Central memory CD8-positive, alpha-beta T cell (primary cell): ENCODE results near the gene INPP5D.

Experiments used
- ATAC-seq: fragments of 150-1000 bp; cut with Tn5 transposase; replicated peaks from 2 replicates; pipeline ENCODE4 v1.10.0; 2022; ENCODE audit warnings: mild to moderate bottlenecking, moderate FRiP score, moderate number of reproducible peaks; ENCODE audit not compliant: poor library complexity, severe bottlenecking; ENCODE audit errors: extremely low read depth
- DNase-seq, 2 donors: peaks; one replicate each; pipeline ENCODE4 v3.0.0; 2021; ENCODE audit warnings: low spot score in 2 of 2
- H3K27ac Mint-ChIP-seq: one replicate; pipeline ENCODE4 v1.8.0; 2022; ENCODE audit warnings: low read depth, mild to moderate bottlenecking, moderate library complexity, mixed read lengths
- H3K27me3 Mint-ChIP-seq: one replicate; pipeline ENCODE4 v1.8.0; 2022; ENCODE audit warnings: mixed read lengths
- H3K36me3 Mint-ChIP-seq: one replicate; pipeline ENCODE4 v1.8.0; 2022; ENCODE audit warnings: mild to moderate bottlenecking, moderate library complexity, mixed read lengths; ENCODE audit not compliant: insufficient read depth
- H3K4me1 Mint-ChIP-seq: one replicate; pipeline ENCODE4 v1.8.0; 2022; ENCODE audit warnings: mixed read lengths
- H3K4me3 Mint-ChIP-seq: one replicate; pipeline ENCODE4 v1.8.0; 2022; ENCODE audit warnings: mild to moderate bottlenecking, moderate library complexity, mixed read lengths
- H3K9me3 Mint-ChIP-seq: one replicate; pipeline ENCODE4 v1.8.0; 2022; ENCODE audit warnings: mixed read lengths

INPP5D gene

GRCh38 chr2:233100192-233100998 is 40.3 kb downstream of the INPP5D start:
- Mint-ChIP-seq H3K9me3 (no peaks in the 10 kb centered on the region), H3K27me3 (no peaks in the 10 kb centered on the region), H3K27ac (peak overlapping the region; percentile 96), H3K4me3 (peak overlapping the region; percentile 81), H3K36me3 (peaks cover 28% of the 10 kb centered on the region), H3K4me1 (peaks cover 76% of the 10 kb centered on the region)
- DNase-seq (peak; percentile 56 to 77), ATAC-seq (peak; percentile 90)

GRCh38 chr2:233101141-233101540 is 41.0 kb downstream of the INPP5D start:
- H3K4me1 Mint-ChIP-seq = peaks cover 84% of the 10 kb centered on the region
- H3K4me3 Mint-ChIP-seq = peak overlapping the region; percentile 81
- peaks cover 28% of the 10 kb centered on the region for H3K36me3 Mint-ChIP-seq
- DNase-seq (no peak), ATAC-seq (no peak)
- no peaks in the 10 kb centered on the region for H3K27me3 Mint-ChIP-seq
- H3K27ac Mint-ChIP-seq = peak overlapping the region; percentile 96
- H3K9me3 Mint-ChIP-seq = no peaks in the 10 kb centered on the region

GRCh38 chr2:233101816-233102215 is 41.7 kb downstream of the INPP5D start:
- Mint-ChIP-seq H3K9me3 (no peaks in the 10 kb centered on the region), H3K4me3 (no peak overlapping the region), H3K4me1 (peaks cover 89% of the 10 kb centered on the region), H3K27me3 (no peaks in the 10 kb centered on the region), H3K27ac (no peak overlapping the region), H3K36me3 (peaks cover 28% of the 10 kb centered on the region)
- DNase-seq (no peak), ATAC-seq (no peak)

GRCh38 chr2:233105156-233105895 is 45.2 kb downstream of the INPP5D start:
- no peaks in the 10 kb centered on the region for H3K9me3 Mint-ChIP-seq
- peak overlapping the region; percentile 93 for H3K27ac Mint-ChIP-seq
- H3K36me3 Mint-ChIP-seq = peaks cover 21% of the 10 kb centered on the region
- DNase-seq (no peak), ATAC-seq (no peak)
- peak overlapping the region; percentile 38 for H3K4me3 Mint-ChIP-seq
- H3K4me1 Mint-ChIP-seq = peaks cover 83% of the 10 kb centered on the region
- H3K27me3 Mint-ChIP-seq = no peaks in the 10 kb centered on the region

GRCh38 chr2:233105930-233106329 is 45.8 kb downstream of the INPP5D start:
- peak overlapping the region; percentile 6 for H3K4me3 Mint-ChIP-seq
- peak overlapping the region; percentile 93 for H3K27ac Mint-ChIP-seq
- DNase-seq = no peak
- H3K27me3 Mint-ChIP-seq = no peaks in the 10 kb centered on the region
- peaks cover 77% of the 10 kb centered on the region for H3K4me1 Mint-ChIP-seq
- peaks cover 20% of the 10 kb centered on the region for H3K36me3 Mint-ChIP-seq
- H3K9me3 Mint-ChIP-seq = no peaks in the 10 kb centered on the region
- no peak for ATAC-seq

GRCh38 chr2:233107011-233107410 is 46.9 kb downstream of the INPP5D start:
- peak overlapping the region; percentile 53 for H3K4me3 Mint-ChIP-seq
- H3K36me3 Mint-ChIP-seq = peaks cover 19% of the 10 kb centered on the region
- ATAC-seq = no peak
- no peaks in the 10 kb centered on the region for H3K9me3 Mint-ChIP-seq
- H3K27ac Mint-ChIP-seq = peak overlapping the region; percentile 94
- H3K4me1 Mint-ChIP-seq = peaks cover 74% of the 10 kb centered on the region
- no peaks in the 10 kb centered on the region for H3K27me3 Mint-ChIP-seq
- DNase-seq = no peak

GRCh38 chr2:233107831-233108300 is 47.7 kb downstream of the INPP5D start:
- Mint-ChIP-seq H3K36me3 (peaks cover 20% of the 10 kb centered on the region), H3K4me3 (peak overlapping the region; percentile 53), H3K4me1 (peaks cover 68% of the 10 kb centered on the region), H3K27me3 (no peaks in the 10 kb centered on the region), H3K9me3 (no peaks in the 10 kb centered on the region), H3K27ac (peak overlapping the region; percentile 94)
- no peak for ATAC-seq
- DNase-seq = no peak

- H3K27ac Mint-ChIP-seq = peak overlapping the region; percentile 94
- ATAC-seq = peak; percentile 43
- H3K27me3 Mint-ChIP-seq = no peaks in the 10 kb centered on the region
- DNase-seq = no peak
- peaks cover 71% of the 10 kb centered on the region for H3K4me1 Mint-ChIP-seq
- H3K4me3 Mint-ChIP-seq = peak overlapping the region; percentile 53
- peaks cover 19% of the 10 kb centered on the region for H3K36me3 Mint-ChIP-seq
- no peaks in the 10 kb centered on the region for H3K9me3 Mint-ChIP-seq
Measured at GRCh38 chr2:233108611-233109490, 48.7 kb downstream of the INPP5D start.

GRCh38 chr2:233111427-233111826 is 51.3 kb downstream of the INPP5D start:
- DNase-seq (no peak), ATAC-seq (no peak)
- no peak overlapping the region for H3K4me3 Mint-ChIP-seq
- no peaks in the 10 kb centered on the region for H3K9me3 Mint-ChIP-seq
- H3K27ac Mint-ChIP-seq = no peak overlapping the region
- H3K27me3 Mint-ChIP-seq = no peaks in the 10 kb centered on the region
- peaks cover 25% of the 10 kb centered on the region for H3K36me3 Mint-ChIP-seq
- peaks cover 68% of the 10 kb centered on the region for H3K4me1 Mint-ChIP-seq

- peaks cover 27% of the 10 kb centered on the region for H3K36me3 Mint-ChIP-seq
- H3K9me3 Mint-ChIP-seq = no peaks in the 10 kb centered on the region
- ATAC-seq = no peak
- DNase-seq = no peak
- no peak overlapping the region for H3K27ac Mint-ChIP-seq
- no peaks in the 10 kb centered on the region for H3K27me3 Mint-ChIP-seq
- H3K4me3 Mint-ChIP-seq = no peak overlapping the region
- peaks cover 59% of the 10 kb centered on the region for H3K4me1 Mint-ChIP-seq
Measured at GRCh38 chr2:233112329-233112728, 52.2 kb downstream of the INPP5D start.

GRCh38 chr2:233112776-233113452 is 52.8 kb downstream of the INPP5D start:
- H3K36me3 Mint-ChIP-seq = peaks cover 33% of the 10 kb centered on the region
- no peak overlapping the region for H3K4me3 Mint-ChIP-seq
- H3K9me3 Mint-ChIP-seq = no peaks in the 10 kb centered on the region
- peak overlapping the region; percentile 77 for H3K27ac Mint-ChIP-seq
- no peaks in the 10 kb centered on the region for H3K27me3 Mint-ChIP-seq
- DNase-seq (no peak), ATAC-seq (no peak)
- peaks cover 59% of the 10 kb centered on the region for H3K4me1 Mint-ChIP-seq

- ATAC-seq = peak; percentile 74
- peaks cover 59% of the 10 kb centered on the region for H3K4me1 Mint-ChIP-seq
Measured at GRCh38 chr2:233114421-233114861, 54.3 kb downstream of the INPP5D start.

More at GRCh38 chr2:233114421-233114861, 54.3 kb downstream of the INPP5D start:
- no peak for DNase-seq
- peak overlapping the region; percentile 79 for H3K27ac Mint-ChIP-seq
- H3K36me3 Mint-ChIP-seq = peaks cover 39% of the 10 kb centered on the region
- no peaks in the 10 kb centered on the region for H3K27me3 Mint-ChIP-seq
- H3K9me3 Mint-ChIP-seq = no peaks in the 10 kb centered on the region
- H3K4me3 Mint-ChIP-seq = peak overlapping the region; percentile 52
